ENCODE results near the gene MAP7D3. TPM values are rescaled to one million over a fixed set of nuclear protein-coding genes. Genes with fewer than 3 reads are reported as not detected.
A peak's percentile ranks its signal among the peaks of the same experiment; 100 is the strongest.

MAP7D3 gene
- total RNA-seq, 1 donor from 2014 or later, result 8.2 TPM

DNA sequence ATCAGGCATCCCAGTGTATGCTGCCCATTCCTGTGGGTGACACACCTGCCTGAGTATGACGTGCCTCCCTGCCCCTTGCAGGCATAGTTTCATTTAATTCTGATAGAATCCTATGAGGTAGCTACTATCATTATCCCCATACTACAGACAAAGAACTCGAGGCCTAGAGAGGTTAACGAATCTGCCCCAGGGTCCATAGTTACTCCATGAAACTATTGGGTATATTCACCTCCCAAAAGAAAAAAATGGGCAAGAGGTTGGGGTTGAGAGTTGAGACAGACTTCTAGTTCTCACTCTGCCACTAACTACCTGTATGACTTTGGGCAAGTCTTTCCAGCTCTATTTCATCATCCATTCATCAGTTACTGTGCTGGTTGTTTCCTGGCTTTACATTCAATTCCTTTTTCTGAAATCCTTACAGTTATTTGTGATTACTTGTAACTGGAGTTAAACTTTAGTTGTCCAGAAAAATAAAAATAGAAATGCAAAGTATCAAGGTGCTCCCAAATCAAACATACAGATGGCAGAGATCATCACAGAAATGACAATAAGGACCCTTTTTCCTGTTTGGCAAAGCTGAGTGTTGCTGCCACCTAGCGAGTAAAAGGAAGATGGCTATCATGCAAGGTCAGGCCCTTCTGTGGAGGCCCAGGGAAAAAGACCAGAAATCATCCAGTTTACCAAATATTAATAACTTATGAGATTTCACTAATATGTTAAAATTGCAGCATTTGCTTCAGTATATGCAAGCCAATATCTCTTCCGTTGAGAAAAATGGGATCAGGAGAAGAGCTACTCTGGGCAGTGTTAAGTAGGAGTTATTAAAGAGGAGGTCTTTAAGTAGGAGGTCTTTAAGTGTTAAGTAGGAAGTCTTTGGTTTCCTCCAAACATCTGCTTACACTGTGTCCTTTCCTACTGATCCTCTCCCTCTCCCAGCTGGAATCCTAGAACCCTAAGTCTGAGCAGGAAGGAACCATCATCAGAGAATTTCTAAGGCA is 17.1 kb upstream of the MAP7D3 start:
- intact Hi-C loops (cut with DNase I), result no loop called here
- Histone ChIP-seq H3K4me3 (no peak overlapping the region), H3K4me1 (no peaks in the 10 kb centered on the region), H3K9me3 (no peaks in the 10 kb centered on the region), H3K27me3 (ENCODE audit: low read depth) (no peaks in the 10 kb centered on the region), H3K27ac (no peak overlapping the region), H3K36me3 (no peaks in the 10 kb centered on the region)
- no peak for DNase-seq
- TF ChIP-seq, protein P1, sequence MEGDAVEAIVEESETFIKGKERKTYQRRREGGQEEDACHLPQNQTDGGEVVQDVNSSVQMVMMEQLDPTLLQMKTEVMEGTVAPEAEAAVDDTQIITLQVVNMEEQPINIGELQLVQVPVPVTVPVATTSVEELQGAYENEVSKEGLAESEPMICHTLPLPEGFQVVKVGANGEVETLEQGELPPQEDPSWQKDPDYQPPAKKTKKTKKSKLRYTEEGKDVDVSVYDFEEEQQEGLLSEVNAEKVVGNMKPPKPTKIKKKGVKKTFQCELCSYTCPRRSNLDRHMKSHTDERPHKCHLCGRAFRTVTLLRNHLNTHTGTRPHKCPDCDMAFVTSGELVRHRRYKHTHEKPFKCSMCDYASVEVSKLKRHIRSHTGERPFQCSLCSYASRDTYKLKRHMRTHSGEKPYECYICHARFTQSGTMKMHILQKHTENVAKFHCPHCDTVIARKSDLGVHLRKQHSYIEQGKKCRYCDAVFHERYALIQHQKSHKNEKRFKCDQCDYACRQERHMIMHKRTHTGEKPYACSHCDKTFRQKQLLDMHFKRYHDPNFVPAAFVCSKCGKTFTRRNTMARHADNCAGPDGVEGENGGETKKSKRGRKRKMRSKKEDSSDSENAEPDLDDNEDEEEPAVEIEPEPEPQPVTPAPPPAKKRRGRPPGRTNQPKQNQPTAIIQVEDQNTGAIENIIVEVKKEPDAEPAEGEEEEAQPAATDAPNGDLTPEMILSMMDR (IDR thresholded peaks at IDR 0.05), result peak; percentile 67
- peak in 1 of 2 donors; percentile 64 for ATAC-seq

DNA sequence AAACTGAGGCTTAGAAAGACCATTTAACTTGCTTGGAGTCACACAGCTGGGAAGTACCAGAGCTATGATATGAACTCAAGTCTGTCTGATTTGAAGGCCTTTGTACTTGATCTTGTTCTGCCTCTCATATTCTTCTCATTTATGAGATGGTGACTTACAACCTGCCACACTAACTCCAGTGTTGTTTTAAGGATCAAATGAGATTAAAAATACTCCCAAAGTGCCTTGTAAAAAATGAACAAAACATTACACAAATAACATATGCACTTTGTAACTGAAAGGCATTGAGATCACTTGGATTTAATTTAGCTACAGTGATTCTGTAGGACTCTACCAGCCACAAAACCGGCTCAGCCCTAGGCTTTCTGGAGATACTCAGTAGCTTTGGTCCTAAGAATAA is 15.6 kb upstream of the MAP7D3 start:
- TF ChIP-seq, protein P1 (IDR thresholded peaks at IDR 0.05), result no peak
- DNase-seq, result no peak
- Histone ChIP-seq H3K27ac (no peak overlapping the region), H3K27me3 (ENCODE audit: low read depth) (no peaks in the 10 kb centered on the region), H3K4me3 (no peak overlapping the region), H3K36me3 (no peaks in the 10 kb centered on the region), H3K4me1 (no peaks in the 10 kb centered on the region), H3K9me3 (no peaks in the 10 kb centered on the region)
- intact Hi-C loops (cut with DNase I), result no loop called here
- no peak for ATAC-seq

DNA sequence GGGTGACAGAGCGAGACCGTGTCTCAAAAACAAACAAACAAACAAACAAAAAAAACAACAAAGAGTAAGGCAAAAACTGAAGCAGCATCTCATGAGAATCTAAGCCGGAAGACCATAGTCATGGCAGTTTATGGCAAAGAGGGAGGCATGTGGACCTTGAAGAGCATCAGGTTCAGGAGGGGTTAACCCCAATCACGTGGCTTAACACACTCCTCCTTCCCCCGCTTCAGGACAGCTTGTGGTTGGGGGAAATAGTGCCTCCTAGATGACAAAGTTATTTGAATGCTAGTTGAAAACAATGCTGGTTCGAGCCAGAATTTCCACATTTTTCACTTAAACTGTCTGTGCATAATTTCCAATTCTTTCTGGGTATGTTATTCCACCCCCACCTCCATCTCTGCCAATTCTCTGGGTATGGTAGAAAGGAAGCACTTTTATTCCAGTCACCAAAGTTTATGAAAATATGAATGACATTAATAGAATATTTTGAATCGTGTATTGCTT is 11.7 kb upstream of the MAP7D3 start:
- TF ChIP-seq, protein P1 (IDR thresholded peaks at IDR 0.05), result no peak
- no peaks in the 10 kb centered on the region for H3K27me3 ChIP-seq (ENCODE audit: low read depth)
- no peaks in the 10 kb centered on the region for H3K9me3 ChIP-seq
- H3K4me3 ChIP-seq, result no peak overlapping the region
- no peaks in the 10 kb centered on the region for H3K4me1 ChIP-seq
- no peaks in the 10 kb centered on the region for H3K36me3 ChIP-seq
- DNase-seq (no peak), ATAC-seq (no peak)
- H3K27ac ChIP-seq, result no peak overlapping the region
- intact Hi-C loops (cut with DNase I), result no loop called here

DNA sequence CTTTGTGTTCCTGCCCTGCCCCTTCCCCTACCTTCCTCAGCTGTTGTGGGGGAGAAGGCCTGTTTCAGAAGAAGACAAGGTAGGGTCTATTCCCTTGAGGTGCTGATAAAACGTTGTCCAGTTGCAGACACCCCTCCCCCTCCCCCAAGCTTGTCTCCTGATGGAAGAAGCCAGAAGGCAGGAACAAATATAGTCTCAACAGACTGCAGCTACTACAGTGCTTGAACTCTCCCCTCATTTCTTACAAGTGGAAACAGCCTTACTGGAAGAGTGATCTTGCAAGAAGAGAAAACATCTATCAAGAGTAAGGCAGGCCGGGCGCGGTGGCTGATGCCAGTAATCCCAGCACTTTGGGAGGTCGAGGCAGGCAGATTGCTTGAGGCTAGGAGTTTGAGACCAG is 11.0 kb upstream of the MAP7D3 start:
- no peaks in the 10 kb centered on the region for H3K4me1 ChIP-seq
- H3K27ac ChIP-seq, result no peak overlapping the region
- intact Hi-C loops (cut with DNase I), result no loop called here
- H3K36me3 ChIP-seq, result no peaks in the 10 kb centered on the region
- H3K27me3 ChIP-seq (ENCODE audit: low read depth), result no peaks in the 10 kb centered on the region
- H3K4me3 ChIP-seq, result no peak overlapping the region
- DNase-seq (no peak), ATAC-seq (no peak)
- TF ChIP-seq, protein P1 (IDR thresholded peaks at IDR 0.05), result no peak
- no peaks in the 10 kb centered on the region for H3K9me3 ChIP-seq

DNA sequence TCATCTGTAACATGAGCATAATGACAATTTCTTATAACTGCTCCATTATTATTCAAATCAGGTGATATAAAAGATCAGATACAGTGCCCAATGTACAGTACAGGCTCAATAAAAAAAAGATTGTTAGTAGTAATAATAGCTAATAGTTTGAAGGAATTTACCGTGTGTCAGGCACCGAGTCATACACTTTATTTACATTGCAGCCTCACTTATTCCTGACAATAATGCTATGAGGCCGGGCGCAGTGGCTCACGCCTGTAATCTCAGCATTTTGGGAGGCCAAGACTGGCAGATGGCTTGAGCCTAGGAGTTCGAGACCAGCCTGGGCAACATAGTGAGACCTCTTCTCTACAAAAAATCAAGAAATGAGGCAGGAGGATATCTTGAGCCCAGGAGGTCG is 10.1 kb upstream of the MAP7D3 start:
- Histone ChIP-seq H3K27ac (no peak overlapping the region), H3K36me3 (no peaks in the 10 kb centered on the region), H3K9me3 (no peaks in the 10 kb centered on the region), H3K4me1 (no peaks in the 10 kb centered on the region), H3K4me3 (no peak overlapping the region), H3K27me3 (ENCODE audit: low read depth) (no peaks in the 10 kb centered on the region)
- intact Hi-C loops (cut with DNase I), result no loop called here
- no peak for DNase-seq
- no peak for ATAC-seq
- TF ChIP-seq, protein P1 (IDR thresholded peaks at IDR 0.05), result no peak
